ENCODE results near the gene TOB1.
A peak's percentile ranks its signal among the peaks of the same experiment; 100 is the strongest.

TOB1 gene

DNA sequence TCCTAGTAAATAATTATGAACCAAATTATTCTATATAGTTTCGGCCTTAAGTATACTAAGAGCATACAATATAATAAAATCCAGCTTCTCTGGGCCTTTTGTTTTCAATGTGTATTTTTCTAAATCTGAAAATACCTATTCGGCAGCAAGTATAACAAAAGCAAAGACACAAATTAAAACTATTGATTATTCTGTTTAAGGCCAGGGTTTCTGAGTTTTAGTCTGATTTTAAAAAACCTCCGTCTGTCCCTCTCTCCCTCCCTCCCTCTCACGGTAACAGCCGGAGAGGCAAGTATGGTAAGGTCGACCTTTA, 1.5 kb downstream of the TOB1 start:
- no peak overlapping the region for H2AFZ ChIP-seq (ENCODE audit: low read depth, low read length, severe bottlenecking)
- no peaks in the 10 kb centered on the region for H3K9me3 ChIP-seq (ENCODE audit: insufficient read depth, low read length)
- peak overlapping the region; percentile 69 for H3K9ac ChIP-seq (ENCODE audit: low read length)
- H4K20me1 ChIP-seq (ENCODE audit: low read depth, low read length): peaks cover 9% of the 10 kb centered on the region; the same call in 1 of the 2 replicates
- no peaks in the 10 kb centered on the region for H3K27me3 ChIP-seq (ENCODE audit: low read length)
- H3K9me2 ChIP-seq (replicated peaks; ENCODE audit: insufficient read depth, low read length): no peaks in the 10 kb centered on the region
- no peak for TF ChIP-seq EZH2phosphoT487 (conservative IDR thresholded peaks at IDR 0.05; ENCODE audit: low read length)
- TF ChIP-seq, protein P1, sequence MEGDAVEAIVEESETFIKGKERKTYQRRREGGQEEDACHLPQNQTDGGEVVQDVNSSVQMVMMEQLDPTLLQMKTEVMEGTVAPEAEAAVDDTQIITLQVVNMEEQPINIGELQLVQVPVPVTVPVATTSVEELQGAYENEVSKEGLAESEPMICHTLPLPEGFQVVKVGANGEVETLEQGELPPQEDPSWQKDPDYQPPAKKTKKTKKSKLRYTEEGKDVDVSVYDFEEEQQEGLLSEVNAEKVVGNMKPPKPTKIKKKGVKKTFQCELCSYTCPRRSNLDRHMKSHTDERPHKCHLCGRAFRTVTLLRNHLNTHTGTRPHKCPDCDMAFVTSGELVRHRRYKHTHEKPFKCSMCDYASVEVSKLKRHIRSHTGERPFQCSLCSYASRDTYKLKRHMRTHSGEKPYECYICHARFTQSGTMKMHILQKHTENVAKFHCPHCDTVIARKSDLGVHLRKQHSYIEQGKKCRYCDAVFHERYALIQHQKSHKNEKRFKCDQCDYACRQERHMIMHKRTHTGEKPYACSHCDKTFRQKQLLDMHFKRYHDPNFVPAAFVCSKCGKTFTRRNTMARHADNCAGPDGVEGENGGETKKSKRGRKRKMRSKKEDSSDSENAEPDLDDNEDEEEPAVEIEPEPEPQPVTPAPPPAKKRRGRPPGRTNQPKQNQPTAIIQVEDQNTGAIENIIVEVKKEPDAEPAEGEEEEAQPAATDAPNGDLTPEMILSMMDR (IDR thresholded peaks at IDR 0.05; ENCODE audit: insufficient read depth, low read length, poor library complexity, severe bottlenecking): no peak
- H3K4me2 ChIP-seq (ENCODE audit: low read depth, low read length, poor library complexity, severe bottlenecking): peak overlapping the region; percentile 89
- H3K27ac ChIP-seq (ENCODE audit: low read depth, low read length): no peak overlapping the region
- peaks cover 21% of the 10 kb centered on the region for H3F3A ChIP-seq (ENCODE audit: insufficient read depth)
- peak overlapping the region; percentile 56 for H3K4me3 ChIP-seq (ENCODE audit: insufficient read depth, low read length, poor library complexity, severe bottlenecking)
- peaks cover 7% of the 10 kb centered on the region; the same call in 1 of the 2 replicates for H3K36me3 ChIP-seq (ENCODE audit: low read length)
- peaks cover 10% of the 10 kb centered on the region; the same call in 1 of the 2 replicates for H3K79me2 ChIP-seq (ENCODE audit: insufficient read depth, low read length)

DNA sequence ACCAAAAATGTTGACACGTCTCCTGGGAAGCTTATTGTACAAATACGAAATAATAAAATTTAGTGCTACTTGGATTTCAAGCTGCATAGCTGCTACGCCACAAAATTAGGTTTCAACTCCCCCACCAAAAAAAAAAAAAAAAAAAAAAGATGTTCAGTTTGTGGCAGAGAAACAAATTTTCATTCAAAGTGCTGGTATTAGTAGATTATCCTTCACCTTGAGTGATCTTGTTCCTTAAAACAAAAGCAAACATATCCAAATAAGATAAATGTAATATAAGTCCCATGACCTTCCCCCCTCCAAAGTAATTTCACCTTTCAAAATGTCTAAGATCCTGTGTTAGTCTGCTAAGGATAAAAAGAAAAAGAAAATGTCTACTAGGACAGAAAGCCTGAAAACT, 2.2 kb downstream of the TOB1 start:
- H3K9me2 ChIP-seq (replicated peaks; ENCODE audit: insufficient read depth, low read length): no peaks in the 10 kb centered on the region

DNA sequence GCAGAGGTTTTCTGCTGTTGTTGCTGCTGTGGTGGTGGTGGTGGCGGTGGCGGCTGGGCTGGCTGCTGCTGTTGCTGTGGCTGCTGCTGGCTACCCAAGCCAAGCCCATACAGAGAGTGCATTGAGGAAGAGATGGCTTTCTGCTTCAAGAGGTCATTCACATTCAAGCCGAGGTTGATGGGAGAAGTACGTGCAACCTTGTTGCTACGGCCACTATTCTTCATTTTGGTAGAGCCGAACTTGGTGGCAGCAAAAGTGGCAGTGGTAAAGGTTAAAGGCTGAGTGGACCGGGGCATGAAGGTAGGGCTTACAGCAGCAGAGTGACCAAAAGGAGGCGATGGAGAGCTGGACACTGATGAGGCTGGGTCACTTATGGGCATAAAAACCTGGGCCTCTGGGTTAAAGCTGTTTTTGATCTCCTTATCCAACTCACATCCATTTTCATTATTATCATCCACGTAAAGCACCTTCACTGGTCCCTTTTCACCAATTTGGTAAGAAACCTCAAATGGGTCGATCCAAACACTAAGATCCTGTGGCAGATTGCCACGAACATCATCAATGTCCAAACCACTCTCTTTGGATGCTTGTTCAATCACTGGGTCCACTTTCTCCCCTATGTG, 2.8 kb downstream of the TOB1 start:
- no peak overlapping the region for H2AFZ ChIP-seq (ENCODE audit: low read depth, low read length, severe bottlenecking)
- H3K4me2 ChIP-seq (ENCODE audit: low read depth, low read length, poor library complexity, severe bottlenecking): no peak overlapping the region
- no peak overlapping the region for H3K9ac ChIP-seq (ENCODE audit: low read length)
- H3K27ac ChIP-seq (ENCODE audit: low read depth, low read length): no peak overlapping the region
- H3K36me3 ChIP-seq (ENCODE audit: low read length): peaks cover 7% of the 10 kb centered on the region; the same call in 1 of the 2 replicates
- no peak overlapping the region for H3K4me3 ChIP-seq (ENCODE audit: insufficient read depth, low read length, poor library complexity, severe bottlenecking)
- H3K9me2 ChIP-seq (replicated peaks; ENCODE audit: insufficient read depth, low read length): no peaks in the 10 kb centered on the region
- peaks cover 19% of the 10 kb centered on the region for H3F3A ChIP-seq (ENCODE audit: insufficient read depth)
- H3K9me3 ChIP-seq (ENCODE audit: insufficient read depth, low read length): no peaks in the 10 kb centered on the region
- TF ChIP-seq, protein P1 (IDR thresholded peaks at IDR 0.05; ENCODE audit: insufficient read depth, low read length, poor library complexity, severe bottlenecking): no peak
- no peak for TF ChIP-seq EZH2phosphoT487 (conservative IDR thresholded peaks at IDR 0.05; ENCODE audit: low read length)
- H3K79me2 ChIP-seq (ENCODE audit: insufficient read depth, low read length): peaks cover 10% of the 10 kb centered on the region; the same call in 1 of the 2 replicates
- no peaks in the 10 kb centered on the region for H3K27me3 ChIP-seq (ENCODE audit: low read length)
- H4K20me1 ChIP-seq (ENCODE audit: low read depth, low read length): peaks cover 9% of the 10 kb centered on the region; the same call in 1 of the 2 replicates

More for the DNA sequence above, 2.2 kb downstream of the TOB1 start:
- no peak overlapping the region for H2AFZ ChIP-seq (ENCODE audit: low read depth, low read length, severe bottlenecking)
- TF ChIP-seq EZH2phosphoT487 (conservative IDR thresholded peaks at IDR 0.05; ENCODE audit: low read length): no peak
- TF ChIP-seq, protein P1 (IDR thresholded peaks at IDR 0.05; ENCODE audit: insufficient read depth, low read length, poor library complexity, severe bottlenecking): no peak
- peak overlapping the region; percentile 89 for H3K4me2 ChIP-seq (ENCODE audit: low read depth, low read length, poor library complexity, severe bottlenecking)
- H3K27ac ChIP-seq (ENCODE audit: low read depth, low read length): no peak overlapping the region
- no peak overlapping the region for H3K4me3 ChIP-seq (ENCODE audit: insufficient read depth, low read length, poor library complexity, severe bottlenecking)
- H3K27me3 ChIP-seq (ENCODE audit: low read length): no peaks in the 10 kb centered on the region
- no peak overlapping the region for H3K9ac ChIP-seq (ENCODE audit: low read length)
- H3K36me3 ChIP-seq (ENCODE audit: low read length): peaks cover 7% of the 10 kb centered on the region; the same call in 1 of the 2 replicates
- no peaks in the 10 kb centered on the region for H3K9me3 ChIP-seq (ENCODE audit: insufficient read depth, low read length)
- H4K20me1 ChIP-seq (ENCODE audit: low read depth, low read length): peaks cover 9% of the 10 kb centered on the region; the same call in 1 of the 2 replicates
- peaks cover 10% of the 10 kb centered on the region; the same call in 1 of the 2 replicates for H3K79me2 ChIP-seq (ENCODE audit: insufficient read depth, low read length)
- peaks cover 21% of the 10 kb centered on the region for H3F3A ChIP-seq (ENCODE audit: insufficient read depth)

Measured in SU-DHL-6 (cell line).